SK-N-MC (cell line): Measurements from ENCODE around the gene MOB1B.

Source experiments
- EZH2 ChIP-seq: fragments of 200-600 bp; sonication (generic); IDR thresholded peaks from one replicate; pipeline ENCODE4 v1.6.1; 2017; ENCODE audit warnings: antibody characterized with exemption
- FOXP2 ChIP-seq: optimal IDR thresholded peaks from 2 replicates; pipeline ENCODE3; 2011; ENCODE audit warnings: mild to moderate bottlenecking, moderate library complexity; ENCODE audit not compliant: insufficient read depth; ENCODE audit errors: extremely low read length, control extremely low read depth
- POLR2AphosphoS5 ChIP-seq: IDR thresholded peaks from 2 replicates; pipeline ENCODE4 v1.6.1; 2012; ENCODE audit warnings: mild to moderate bottlenecking, low read depth, low read length, borderline replicate concordance

GRCh38 chr4:70920592-70920991, 18.4 kb downstream of the MOB1B start:
- TF ChIP-seq EZH2 (no peak), POLR2AphosphoS5 (no peak), FOXP2 (no peak)
